NCI-H2196 (cell line): ENCODE data around the gene NFATC1.
"Not testable (repeated sequence)": the region's sequence is repeated elsewhere in the genome, so short reads cannot be mapped to it uniquely, and the experiment has no call there.

Experiments
- DNase-seq: peaks from one replicate; lab custom pipeline; 2025; ENCODE audit not compliant: unreplicated experiment; lab: John Stamatoyannopoulos, UW

The NFATC1 gene

DNA sequence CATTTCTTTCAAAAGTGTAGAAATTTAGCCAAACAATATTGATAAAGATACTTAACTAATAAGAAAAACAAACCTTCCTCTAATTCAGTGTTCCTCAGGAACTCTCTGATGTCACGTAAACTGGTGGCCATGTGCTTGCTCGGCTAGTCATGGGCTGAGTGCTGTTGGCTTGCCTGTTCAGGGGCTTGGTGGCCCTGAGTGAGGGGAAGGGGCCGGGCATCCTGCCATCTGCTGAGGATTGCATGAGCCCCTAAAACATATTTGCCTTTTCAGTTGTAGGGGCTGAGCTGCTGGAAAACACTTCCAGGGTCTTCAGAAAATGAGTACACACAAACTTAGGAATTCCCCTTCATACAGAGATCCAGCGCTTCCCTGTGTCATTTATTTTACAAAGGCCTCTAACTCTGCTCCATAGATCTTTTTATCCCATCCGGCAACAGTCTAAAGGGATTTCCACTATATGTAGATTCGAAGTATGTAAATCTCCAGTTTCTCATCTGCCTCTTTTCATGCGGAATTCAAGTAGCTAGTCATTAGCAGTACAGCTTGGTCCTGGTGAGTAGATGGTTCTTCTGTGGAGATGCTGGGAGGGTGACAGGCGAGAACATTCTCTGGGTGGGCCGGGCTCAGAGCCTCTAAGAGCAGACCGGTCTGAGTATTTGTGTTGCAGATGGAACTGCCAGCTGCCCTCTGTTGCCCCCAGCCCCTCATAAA is 20.1 kb upstream of the NFATC1 start:
- no peak for DNase-seq

DNA sequence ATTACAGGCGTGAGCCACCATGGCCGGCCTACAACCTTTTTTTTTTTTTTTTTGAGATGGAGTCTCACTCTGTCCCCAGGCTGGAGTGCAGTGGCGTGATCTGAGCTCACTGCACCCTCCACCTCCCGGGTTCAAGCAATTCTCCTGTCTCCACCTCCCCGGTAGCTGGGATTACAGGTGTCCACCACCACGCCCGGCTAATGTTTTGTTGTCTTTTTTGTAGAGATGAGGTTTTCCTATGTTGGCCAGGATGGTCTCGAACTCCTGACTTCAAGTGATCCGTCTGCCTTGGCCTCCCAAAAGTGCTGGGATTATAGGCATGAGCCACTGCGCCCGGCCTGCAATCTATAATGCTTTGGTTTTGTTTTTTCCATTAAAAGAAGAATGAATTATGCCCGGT is 19.1 kb upstream of the NFATC1 start:
- DNase-seq: not testable (repeated sequence)

DNA sequence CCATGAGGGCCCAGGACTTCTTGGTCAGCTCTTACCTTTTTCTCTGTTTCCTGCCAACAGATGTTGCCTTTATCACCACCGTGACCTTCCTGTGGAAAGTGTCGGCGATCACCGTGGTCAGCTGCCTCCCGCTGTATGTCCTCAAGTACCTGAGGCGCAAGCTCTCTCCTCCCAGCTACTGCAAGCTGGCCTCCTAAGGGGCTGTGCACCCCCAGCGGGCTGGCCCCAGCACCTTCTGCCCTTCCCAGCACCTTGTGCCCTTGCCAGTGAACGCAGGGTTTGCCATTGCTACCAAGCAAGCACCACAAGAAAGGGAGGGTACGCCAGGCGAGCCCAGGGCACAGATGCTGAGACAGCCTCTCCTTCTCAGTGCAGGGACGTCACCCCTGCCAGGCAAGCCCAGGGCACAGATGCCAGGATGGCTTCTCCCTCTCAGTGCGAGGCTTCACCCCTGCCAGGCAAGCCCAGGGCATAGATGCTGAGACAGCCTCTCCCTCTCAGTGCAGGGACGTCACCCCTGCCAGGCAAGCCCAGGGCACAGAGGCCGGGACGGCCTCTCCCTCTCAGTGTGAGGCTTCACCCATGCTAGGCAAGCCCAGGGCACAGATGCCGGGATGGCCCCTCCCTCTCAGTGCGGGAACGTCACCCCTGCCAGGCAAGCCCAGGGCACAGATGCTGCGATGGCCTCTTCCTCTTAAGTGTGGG is 18.4 kb upstream of the NFATC1 start:
- no peak for DNase-seq

DNA sequence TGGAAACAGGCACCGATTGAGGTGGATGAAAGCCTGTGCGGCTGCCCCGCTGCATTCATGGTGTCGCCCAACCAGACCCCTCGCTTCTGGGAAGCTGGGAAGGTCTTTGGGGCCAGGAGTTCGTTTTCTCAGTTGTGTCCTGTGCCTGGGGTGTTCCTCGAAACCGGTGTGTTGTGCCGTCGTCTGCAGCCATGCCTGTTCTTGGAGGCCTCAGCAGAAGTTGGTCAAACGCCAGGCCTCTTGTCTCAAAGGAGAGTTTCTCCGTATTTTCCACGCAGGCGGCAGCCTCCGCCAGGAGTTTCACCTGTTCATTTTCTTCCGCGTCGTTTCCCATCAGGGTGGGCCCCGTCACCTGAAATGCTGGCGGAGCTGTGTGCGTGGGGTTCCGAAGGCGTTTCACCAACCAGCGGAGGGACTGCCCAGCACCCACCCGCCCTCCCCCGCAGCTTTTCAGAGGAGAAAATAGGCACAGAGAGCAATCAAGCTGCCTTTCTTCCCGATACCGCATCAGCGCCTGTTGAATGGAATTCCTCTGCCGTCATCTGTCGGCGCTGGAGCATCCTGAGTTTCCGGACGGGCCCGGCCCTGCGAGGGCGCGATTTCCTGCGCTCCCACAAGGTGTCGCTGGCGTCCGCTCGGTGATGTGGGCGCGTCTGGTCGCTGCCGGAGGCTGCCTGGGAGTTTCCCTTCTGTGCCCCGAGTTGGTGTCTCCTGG is 17.0 kb upstream of the NFATC1 start:
- peak; percentile 65 for DNase-seq

DNA sequence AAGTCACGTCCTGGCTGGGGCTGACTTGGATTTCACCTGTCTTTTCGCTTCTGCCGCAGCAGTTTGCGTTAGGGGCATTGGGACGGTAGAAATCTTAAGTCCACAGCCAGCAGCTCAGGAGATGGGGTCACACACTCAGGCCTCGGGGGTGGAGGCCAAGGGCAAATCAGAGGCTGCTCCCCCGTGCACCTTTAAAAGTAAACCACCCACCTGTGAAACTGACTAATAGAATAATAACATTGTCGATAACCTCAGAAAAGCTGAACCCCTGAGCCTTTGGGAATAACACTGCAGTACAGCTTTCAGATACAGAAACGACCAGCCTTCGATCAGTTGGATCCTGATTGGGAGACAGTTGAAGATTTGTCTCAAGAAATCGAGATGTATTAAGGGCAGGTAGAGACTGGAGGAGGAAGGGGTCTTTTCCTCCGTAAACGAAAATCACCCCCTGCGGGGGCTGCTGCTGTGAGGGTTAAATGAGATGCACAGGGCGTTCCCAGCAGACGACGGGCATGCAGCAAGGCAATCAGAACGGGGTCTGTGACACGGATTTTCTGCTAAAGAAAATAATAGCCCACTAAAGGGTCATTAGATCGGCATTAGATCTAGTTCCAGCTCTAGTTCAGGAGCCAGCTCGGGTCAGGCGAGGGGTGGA is 16.4 kb upstream of the NFATC1 start:
- no peak for DNase-seq

DNA sequence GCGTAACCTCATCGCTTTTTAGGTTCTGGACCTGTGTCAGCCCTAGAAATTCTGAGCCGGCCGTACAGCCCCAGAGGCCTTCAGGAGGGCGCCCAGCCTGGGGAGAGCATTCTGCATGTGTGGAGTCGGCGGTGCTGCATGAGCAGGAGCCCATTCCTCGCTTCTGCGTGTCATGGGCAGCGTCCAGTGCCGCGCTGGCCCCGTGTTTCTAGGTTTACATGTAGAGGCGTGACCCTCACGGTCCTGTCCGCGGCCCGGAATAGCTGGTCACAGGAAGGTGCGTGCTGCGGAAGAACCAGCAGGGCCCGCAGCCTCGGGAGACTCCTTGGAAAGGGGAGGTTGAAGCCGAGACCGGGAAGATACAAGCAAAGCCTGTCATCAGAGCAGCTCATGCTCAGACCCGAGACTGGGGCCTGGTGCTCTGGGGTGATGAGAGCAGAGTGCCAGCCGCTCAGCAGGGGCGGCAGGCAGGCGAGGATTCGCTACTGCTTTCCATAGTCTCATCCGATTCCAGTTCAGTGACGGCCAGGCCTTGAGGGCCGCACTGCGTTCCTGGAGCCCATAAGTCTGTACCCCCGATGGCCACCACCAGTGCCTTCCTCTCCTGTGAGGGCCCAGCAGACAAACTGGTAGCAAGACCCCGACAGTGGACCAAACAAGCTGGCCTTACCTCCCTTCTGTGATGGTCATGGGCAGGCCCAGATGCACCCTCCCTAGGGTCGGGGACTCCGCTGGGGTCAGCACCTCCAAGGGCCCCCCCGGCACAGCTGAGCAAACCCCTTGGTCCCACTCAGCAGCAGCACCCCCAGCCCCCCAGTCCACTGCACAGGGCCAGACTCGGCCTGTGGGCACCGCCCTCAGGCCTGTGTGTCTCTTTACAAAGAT is 15.6 kb upstream of the NFATC1 start:
- DNase-seq: no peak

DNA sequence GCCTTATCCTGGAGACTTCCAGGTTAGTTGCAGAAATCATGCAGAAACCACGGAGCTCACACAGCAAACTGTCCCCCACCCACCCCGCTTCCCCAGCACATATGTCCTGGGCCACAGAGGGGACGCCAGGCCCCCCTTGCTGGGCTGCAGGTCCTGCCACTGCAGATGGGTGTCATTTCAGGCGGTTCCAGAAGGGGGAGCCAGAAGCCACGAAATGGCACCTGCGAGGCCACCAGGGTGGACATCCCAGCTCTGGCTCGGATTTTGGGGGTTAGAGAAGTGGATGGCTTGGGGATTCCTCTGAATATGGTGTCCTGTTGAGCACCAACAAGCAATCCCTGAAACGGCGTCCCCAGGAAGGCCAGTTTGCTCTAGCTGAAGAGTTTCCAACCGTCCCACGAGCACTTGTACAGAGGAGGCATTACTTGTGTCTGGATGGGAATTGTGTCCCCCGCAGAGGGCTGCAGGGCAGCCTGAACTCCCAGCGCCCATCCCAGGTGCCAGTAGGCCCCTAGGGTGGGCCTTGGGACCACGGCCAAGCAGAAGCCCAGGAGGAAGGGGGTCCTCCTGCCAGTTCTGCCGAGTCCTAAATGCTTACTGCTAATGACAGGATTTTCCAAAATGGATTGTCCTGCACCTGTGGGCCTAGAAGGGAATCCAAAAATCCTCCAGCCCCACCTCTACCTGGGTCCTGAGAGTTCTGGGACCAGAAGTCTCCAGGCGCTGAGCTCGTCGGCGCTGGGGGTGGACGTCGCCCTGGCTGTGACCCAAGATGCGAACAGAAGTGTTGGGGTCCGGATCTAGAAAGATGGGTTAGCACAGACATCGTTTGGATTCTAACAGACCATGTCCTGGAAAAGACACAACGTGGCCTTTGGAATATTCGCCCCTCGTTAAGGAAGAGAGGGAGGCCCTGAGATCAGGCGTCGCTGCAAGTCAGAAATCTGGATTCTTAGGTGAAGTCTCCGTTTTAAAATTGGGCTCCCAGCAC is 14.6 kb upstream of the NFATC1 start:
- peak; percentile 62 for DNase-seq

DNA sequence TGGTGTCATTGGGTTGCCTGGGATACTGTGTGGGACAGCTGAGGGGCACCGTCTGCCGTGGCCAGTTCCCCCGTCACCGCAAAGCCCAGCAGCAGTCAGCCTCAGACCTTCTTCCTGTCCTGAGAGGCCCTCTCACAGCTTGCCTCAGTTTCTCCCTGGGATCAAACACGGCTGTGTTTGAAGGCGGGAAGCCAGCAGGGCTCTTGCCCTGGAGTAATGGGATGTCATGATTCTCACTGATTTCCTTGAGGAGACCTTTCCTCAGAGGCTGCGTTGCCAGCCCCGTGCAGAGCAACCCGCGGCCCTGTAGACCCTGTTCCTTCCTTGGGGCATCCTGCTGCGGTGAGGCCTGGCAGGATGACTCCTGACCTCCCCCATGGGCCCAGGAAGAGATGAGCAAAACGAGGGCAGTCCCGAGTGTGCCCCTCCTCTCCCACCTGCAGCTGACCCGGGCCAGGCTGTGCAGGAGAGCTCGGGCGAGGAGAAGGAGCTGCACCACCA is 13.9 kb upstream of the NFATC1 start:
- DNase-seq: no peak

DNA sequence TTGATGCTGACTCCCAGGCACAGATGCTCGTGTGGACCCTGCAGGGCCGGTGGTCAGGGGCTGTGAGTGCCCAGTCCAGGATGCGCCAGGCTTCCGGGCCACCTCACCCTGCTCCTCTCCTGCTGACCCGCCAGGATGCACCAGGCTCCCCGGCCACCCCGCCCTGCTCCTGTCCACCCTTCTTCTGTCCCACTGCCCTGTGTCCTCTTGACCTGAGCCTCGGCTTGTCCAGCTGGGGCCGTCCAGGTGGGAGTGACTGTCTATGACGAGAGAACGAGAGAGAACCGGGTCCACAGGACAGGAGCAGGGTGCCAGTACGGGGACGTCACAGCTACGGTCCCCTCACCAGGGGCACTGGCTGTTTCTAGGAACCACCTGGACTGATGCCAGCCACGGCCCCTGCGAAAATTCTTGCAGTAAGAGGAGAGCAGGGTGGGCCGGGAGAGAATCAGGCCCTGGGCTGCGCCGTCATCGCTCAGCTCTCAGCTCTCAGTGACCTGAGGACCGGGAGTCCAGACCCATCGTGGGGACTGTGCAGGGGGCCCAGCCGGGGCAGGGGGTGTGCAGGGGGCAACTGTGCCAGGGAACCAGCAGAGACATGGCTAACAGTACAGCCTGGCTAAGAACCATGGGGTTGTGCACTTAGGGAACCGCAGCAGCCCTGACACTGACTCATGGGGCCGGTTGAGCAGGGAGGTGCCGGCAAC is 12.9 kb upstream of the NFATC1 start:
- DNase-seq: no peak

DNA sequence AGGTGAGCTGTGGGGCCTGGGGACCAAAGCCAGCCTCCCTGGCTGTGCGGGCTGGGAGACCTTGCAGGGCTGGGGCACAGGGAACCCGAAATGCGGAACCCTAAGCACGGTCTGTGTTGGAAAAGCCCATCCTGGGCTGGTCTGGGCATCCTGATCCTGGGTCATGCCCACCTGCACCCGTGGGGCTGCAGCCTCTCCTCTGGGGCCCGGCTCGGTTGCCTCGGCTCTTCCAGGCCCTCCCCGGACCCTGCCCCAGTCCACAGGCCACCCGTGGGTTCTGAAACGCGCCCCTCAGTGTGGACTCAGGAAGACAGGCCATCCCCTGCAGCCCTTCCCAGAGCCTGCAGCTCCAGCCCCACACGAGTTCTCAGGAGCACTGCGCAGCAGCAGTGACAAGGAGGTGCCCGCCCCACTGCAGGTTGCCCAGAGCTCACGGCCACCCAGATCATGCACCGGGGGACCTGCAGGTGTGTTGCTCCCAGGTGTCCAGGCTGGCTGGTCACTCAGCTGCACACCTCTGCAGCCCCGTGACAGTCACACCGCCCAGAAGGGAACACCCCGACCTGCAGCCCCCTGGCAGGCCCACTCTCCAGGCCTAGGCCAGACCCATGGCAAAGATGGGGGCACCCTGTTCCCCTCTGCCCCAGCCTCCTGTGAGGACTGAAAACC is 12.2 kb upstream of the NFATC1 start:
- no peak for DNase-seq

DNA sequence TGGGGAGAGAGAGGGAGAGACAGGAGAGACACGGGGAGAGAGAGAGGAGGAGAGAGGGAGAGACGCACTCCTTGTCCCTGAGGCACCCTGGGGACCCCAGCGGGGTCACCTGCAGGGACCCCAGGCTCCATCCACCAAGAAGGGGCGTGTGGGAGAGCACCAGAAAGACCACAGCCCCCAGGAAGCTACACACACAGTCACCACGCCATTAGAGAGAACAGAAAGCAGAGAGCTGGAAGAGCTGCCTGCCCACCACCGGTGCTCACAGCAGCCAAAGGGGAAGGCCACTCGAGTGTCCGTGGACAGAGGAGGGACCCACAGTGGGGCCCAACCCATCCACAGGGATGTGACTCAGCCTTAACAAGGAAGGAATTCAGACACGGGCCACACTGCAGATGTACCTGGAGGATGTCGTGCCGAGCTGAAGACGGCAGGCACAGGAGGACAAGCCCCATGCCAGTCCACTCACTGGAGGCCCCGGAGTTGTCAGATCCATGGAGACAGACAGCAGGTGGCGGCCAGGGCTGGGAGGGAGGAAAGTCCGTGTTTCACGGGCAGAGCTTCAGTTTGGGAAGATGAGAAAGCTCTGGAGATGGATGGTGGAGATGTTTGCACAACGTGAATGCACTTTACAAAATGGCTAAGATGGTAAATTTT is 11.5 kb upstream of the NFATC1 start:
- no peak for DNase-seq

DNA sequence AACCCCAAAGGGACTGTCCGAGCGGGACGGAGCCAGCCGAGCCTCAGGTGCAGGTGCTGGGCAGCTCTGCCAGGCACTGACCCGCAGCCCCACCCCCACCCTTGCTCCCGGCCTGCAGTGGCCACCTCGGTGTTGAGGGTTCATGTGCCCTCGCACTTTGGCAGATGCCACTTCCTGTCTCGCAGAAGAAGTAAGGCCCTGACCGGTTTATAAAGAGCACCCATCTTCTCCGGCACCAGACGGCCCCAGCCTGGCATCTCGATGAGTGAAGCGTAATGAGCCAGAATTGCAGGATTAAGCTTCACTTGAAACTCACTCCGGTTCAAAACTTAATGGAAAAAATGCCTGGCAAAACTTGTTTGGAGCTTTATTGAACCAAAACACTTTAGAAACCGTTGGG is 10.9 kb upstream of the NFATC1 start:
- no peak for DNase-seq

DNA sequence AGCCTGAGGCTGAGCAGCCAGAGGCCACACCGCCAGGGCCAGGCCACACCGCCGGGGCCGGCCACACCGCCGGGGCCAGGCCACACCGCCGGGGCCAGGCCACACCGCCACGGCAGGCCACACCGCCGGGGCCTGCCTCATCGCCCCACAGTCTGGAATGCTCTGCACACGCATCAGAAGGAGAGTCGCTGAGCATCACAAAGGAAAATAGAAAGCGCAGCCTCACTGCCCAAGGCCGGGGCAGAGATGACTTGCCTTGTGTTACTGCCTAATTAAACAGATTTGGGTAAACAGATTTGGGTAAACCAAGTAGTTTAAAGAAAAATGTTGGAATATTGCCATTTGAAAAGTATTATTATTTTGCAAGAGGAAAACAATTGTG is 10.4 kb upstream of the NFATC1 start:
- no peak for DNase-seq

DNA sequence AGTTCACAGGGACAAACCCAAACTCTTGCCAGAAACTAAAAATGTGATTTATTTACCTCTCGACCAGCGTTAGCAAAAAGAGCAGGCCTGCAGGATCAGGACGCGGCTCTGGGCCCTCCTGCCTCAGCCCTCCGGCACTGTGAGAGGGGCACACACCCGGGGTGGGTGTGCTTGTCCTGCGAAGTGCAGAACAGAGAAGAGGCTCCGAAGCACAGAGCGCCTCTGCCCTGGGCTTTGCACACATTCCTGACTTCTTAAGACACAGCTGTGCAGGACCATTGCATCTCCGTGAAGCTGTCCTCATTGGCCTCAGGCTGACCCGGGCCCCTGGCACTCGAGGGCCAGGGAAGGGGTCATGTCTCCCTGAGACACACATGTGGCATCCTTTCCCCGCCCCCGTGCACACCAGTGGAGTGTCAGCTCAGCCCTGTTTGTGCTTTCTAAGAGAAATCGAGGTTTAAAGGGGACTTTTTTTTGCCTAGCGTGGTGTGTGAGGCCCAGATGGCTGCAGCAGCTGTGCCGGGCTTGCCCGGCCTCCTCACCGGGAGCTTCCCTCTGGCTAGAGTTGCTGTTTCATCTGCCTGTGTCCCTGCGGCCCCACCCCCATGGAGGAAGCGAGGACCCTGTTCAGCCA is 9.9 kb upstream of the NFATC1 start:
- DNase-seq: no peak

DNA sequence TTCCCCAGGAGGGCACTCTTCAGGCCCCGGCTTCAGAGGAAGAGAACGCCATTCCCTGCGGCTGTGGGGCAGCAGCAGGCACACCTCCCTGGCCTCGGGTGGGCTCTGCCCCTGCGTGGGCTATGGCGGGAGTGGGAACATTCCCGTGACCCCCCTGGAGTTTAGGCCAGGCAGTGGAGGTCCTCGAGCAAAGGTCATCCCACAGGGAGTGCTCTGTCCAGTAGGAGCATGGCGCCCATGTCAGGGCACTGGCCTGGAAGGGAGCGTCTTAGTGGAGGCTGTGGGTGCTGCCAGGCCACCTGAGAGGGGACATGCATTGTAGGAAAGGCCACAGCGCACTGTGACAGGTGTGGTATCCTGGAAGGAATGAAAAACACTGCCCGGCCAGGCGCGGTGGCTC is 9.2 kb upstream of the NFATC1 start:
- no peak for DNase-seq

DNA sequence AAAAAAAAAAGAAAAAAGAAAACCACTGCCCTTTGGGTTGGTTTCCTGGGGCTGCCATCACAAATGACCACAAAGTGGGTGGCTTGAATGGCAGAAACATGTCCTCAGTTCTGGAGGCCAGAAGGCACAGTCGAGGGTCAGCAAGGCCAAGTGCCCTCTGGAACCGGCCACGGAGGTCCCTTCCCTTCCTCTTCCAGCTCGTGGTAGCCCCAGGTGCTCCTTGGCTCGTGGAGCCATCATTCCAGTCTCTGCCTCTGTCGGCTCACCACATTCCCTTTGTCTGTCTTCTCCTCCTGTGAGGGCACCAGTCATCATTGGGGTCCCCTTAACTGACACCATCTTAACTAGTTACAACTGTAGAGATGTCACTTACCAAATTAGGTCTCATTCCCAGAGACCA is 8.5 kb upstream of the NFATC1 start:
- DNase-seq: no peak

DNA sequence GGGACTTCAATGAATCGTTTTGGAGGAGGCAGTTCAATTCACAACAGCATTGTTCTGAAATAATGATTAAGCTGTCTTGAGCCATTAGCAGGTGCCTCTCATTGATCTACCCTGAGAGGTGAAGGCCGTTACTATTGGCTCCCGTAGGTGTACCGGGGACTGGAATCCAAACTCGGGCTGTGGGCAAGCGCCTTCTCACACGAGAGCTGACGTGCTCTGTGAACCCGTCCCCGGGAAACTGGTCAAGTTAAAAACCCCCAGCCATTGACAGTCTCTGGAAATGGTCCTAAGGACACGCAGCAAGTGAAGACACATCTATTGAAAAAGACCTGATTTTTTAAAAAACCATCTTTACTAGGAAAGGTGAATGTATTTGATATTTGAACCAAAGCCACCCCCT is 8.1 kb upstream of the NFATC1 start:
- no peak for DNase-seq
